Large intestine (tissue), 3 donors: Measurements from ENCODE around the gene FKBP15. TPM values are rescaled to one million over a fixed set of nuclear protein-coding genes. Genes with fewer than 3 reads are reported as not detected.
"Not testable (repeated sequence)": the region's sequence is repeated elsewhere in the genome, so short reads cannot be mapped to it uniquely, and the experiment has no call there.

Experiments used
- DNase-seq, 2 donors: peaks; one replicate each; pipeline versions ENCODE4 v3.0.0 to v3.0.0-alpha.2; 2013
- H3K27ac ChIP-seq: one replicate; pipeline ENCODE4 v1.5.1; 2013; ENCODE audit warnings: low read length
- H3K27me3 ChIP-seq: 2 replicates; pipeline ENCODE4 v1.6.1; 2013; ENCODE audit warnings: low read length; ENCODE audit not compliant: control insufficient read depth, insufficient read depth
- H3K36me3 ChIP-seq: 2 replicates; pipeline ENCODE4 v1.6.1; 2013; ENCODE audit warnings: low read length; ENCODE audit not compliant: control insufficient read depth, insufficient read depth
- H3K4me1 ChIP-seq: one replicate; pipeline ENCODE4 v1.6.1; 2013; ENCODE audit warnings: low read length; ENCODE audit not compliant: control insufficient read depth, insufficient read depth
- H3K4me3 ChIP-seq: one replicate; pipeline ENCODE4 v1.5.1; 2013; ENCODE audit warnings: low read length
- H3K9me3 ChIP-seq: one replicate; pipeline ENCODE4 v1.6.1; 2013; ENCODE audit warnings: mild to moderate bottlenecking, low read depth, low read length, moderate library complexity; ENCODE audit not compliant: control insufficient read depth
- WGBS: methylation state at CpG from one replicate; pipeline ENCODE4 v1.1.5; 2013; ENCODE audit warnings: low lambda C conversion rate; ENCODE audit not compliant: insufficient coverage; 5-methylcytosine and 5-hydroxymethylcytosine counted together
- polyA plus RNA-seq: library from polyadenylated mRNA; unstranded; fragments of 120-200 nt; gene quantifications from one replicate; pipeline ENCODE4 v1.2.1, GENCODE V29; 2013

FKBP15 gene
- polyA plus RNA-seq, 1 donor, result 23.1 TPM

- not testable (repeated sequence) for H3K9me3 ChIP-seq, H3K27ac ChIP-seq, DNase-seq, H3K4me3 ChIP-seq, H3K27me3 ChIP-seq, H3K4me1 ChIP-seq, H3K36me3 ChIP-seq
- WGBS, result 94% methylated on average over 3 of the region's 10 CpGs
These were observed 14.7 kb upstream of the FKBP15 start for GRCh38 chr9:113235701-113236255.

- H3K4me3 ChIP-seq, result no peak overlapping the region
- no peak for DNase-seq
- H3K9me3 ChIP-seq, result no peaks in the 10 kb centered on the region
- H3K27ac ChIP-seq, result no peak overlapping the region
- H3K36me3 ChIP-seq, result peaks cover 2% of the 10 kb centered on the region
- no peaks in the 10 kb centered on the region for H3K27me3 ChIP-seq
- H3K4me1 ChIP-seq, result peaks cover 3% of the 10 kb centered on the region
- WGBS, result 43% methylated on average over 1 of the region's 2 CpGs
These were observed 10.6 kb upstream of the FKBP15 start for GRCh38 chr9:113231701-113232100.

- DNase-seq, result peak; percentile 49 to 80
- 47% methylated on average over 2 of the region's 3 CpGs for WGBS
- Histone ChIP-seq H3K27ac (peak overlapping the region; percentile 47), H3K4me3 (no peak overlapping the region), H3K4me1 (peaks cover 6% of the 10 kb centered on the region), H3K9me3 (no peaks in the 10 kb centered on the region), H3K27me3 (no peaks in the 10 kb centered on the region), H3K36me3 (peaks cover 5% of the 10 kb centered on the region)
These were observed 7.1 kb upstream of the FKBP15 start for GRCh38 chr9:113228130-113228665.

- Histone ChIP-seq H3K36me3 (peaks cover 5% of the 10 kb centered on the region), H3K9me3 (no peaks in the 10 kb centered on the region), H3K4me3 (no peak overlapping the region), H3K27ac (peak overlapping the region; percentile 47), H3K4me1 (peaks cover 8% of the 10 kb centered on the region), H3K27me3 (no peaks in the 10 kb centered on the region)
- no peak for DNase-seq
- WGBS, result no CpG with 5 or more reads among the region's 1 CpG
These were observed 6.4 kb upstream of the FKBP15 start for GRCh38 chr9:113227436-113227835.

GRCh38 chr9:113223963-113224362 lies 2.9 kb upstream of the FKBP15 start:
- no peak for DNase-seq
- Histone ChIP-seq H3K36me3 (peaks cover 3% of the 10 kb centered on the region), H3K9me3 (no peaks in the 10 kb centered on the region), H3K4me1 (peaks cover 14% of the 10 kb centered on the region), H3K27ac (no peak overlapping the region), H3K27me3 (no peaks in the 10 kb centered on the region), H3K4me3 (no peak overlapping the region)
- whole genome bisulfite sequencing, result 100% methylated on average over 1 of the region's 2 CpGs

GRCh38 chr9:113222482-113222841 lies 1.4 kb upstream of the FKBP15 start:
- peak overlapping the region; percentile 95 for H3K27ac ChIP-seq
- WGBS, result no CpG with 5 or more reads among the region's 5 CpGs
- H3K9me3 ChIP-seq, result no peaks in the 10 kb centered on the region
- peak overlapping the region; percentile 85 for H3K4me3 ChIP-seq
- peaks cover 11% of the 10 kb centered on the region for H3K4me1 ChIP-seq
- no peaks in the 10 kb centered on the region for H3K27me3 ChIP-seq
- peak; percentile 64 to 88 for DNase-seq
- H3K36me3 ChIP-seq, result peaks cover 3% of the 10 kb centered on the region

GRCh38 chr9:113221800-113222481 lies 864 bp upstream of the FKBP15 start:
- H3K4me1 ChIP-seq, result peaks cover 11% of the 10 kb centered on the region

GRCh38 chr9:113220467-113221002 lies 542 bp downstream of the FKBP15 start:
- Histone ChIP-seq H3K4me3 (peak overlapping the region; percentile 85), H3K36me3 (peaks cover 3% of the 10 kb centered on the region), H3K27ac (peak overlapping the region; percentile 70), H3K27me3 (no peaks in the 10 kb centered on the region), H3K9me3 (no peaks in the 10 kb centered on the region), H3K4me1 (peaks cover 11% of the 10 kb centered on the region)
- DNase-seq, result no peak
- 0% methylated on average over 1 of the region's 11 CpGs for WGBS

More at GRCh38 chr9:113221800-113222481, 864 bp upstream of the FKBP15 start:
- peak; percentile 38 to 79 for DNase-seq
- peak overlapping the region; percentile 85 for H3K4me3 ChIP-seq
- no peaks in the 10 kb centered on the region for H3K9me3 ChIP-seq
- no peaks in the 10 kb centered on the region for H3K27me3 ChIP-seq
- peaks cover 3% of the 10 kb centered on the region for H3K36me3 ChIP-seq
- peak overlapping the region; percentile 95 for H3K27ac ChIP-seq
- WGBS, result no CpG with 5 or more reads among the region's 20 CpGs

- Histone ChIP-seq H3K4me3 (peak overlapping the region; percentile 85), H3K9me3 (no peaks in the 10 kb centered on the region), H3K27me3 (no peaks in the 10 kb centered on the region), H3K4me1 (peaks cover 11% of the 10 kb centered on the region), H3K36me3 (peaks cover 3% of the 10 kb centered on the region), H3K27ac (peak overlapping the region; percentile 1)
- no peak for DNase-seq
- WGBS, result 60% methylated on average over 1 of the region's 1 CpG
These were observed 1.1 kb downstream of the FKBP15 start for GRCh38 chr9:113219969-113220368.

- Histone ChIP-seq H3K27me3 (no peaks in the 10 kb centered on the region), H3K27ac (no peak overlapping the region), H3K9me3 (no peaks in the 10 kb centered on the region), H3K36me3 (no peaks in the 10 kb centered on the region), H3K4me1 (peaks cover 11% of the 10 kb centered on the region), H3K4me3 (no peak overlapping the region)
- WGBS, result 92% methylated on average over 3 of the region's 3 CpGs
- no peak for DNase-seq
These were observed 1.7 kb downstream of the FKBP15 start for GRCh38 chr9:113219186-113219936.
